CD14-positive monocyte (primary cell): ENCODE results near the gene HCN3. TPM values are rescaled to one million over a fixed set of nuclear protein-coding genes. Genes with fewer than 3 reads are reported as not detected.
"Not testable (repeated sequence)": the region's sequence is repeated elsewhere in the genome, so short reads cannot be mapped to it uniquely, and the experiment has no call there.

Experiments
- DNase-seq, 3 donors: peaks; one replicate each; pipeline ENCODE4 v3.0.0-alpha.2; 2011 to 2022
- H2AFZ ChIP-seq: 2 replicates; pipeline ENCODE4 v1.6.0; 2012; ENCODE audit warnings: mild to moderate bottlenecking, low read depth, low read length, inconsistent platforms; ENCODE audit not compliant: insufficient read depth, poor library complexity, severe bottlenecking
- H3K27ac ChIP-seq, 2 donors: 1 replicate in 1 of 2; 2 replicates in 1 of 2; pipeline ENCODE4 v1.5.1; 2012 to 2013; ENCODE audit warnings: low read length in 2 of 2, control low read depth in 1 of 2, inconsistent platforms in 1 of 2, low read depth in 1 of 2, mild to moderate bottlenecking in 1 of 2
- H3K27me3 ChIP-seq, 2 donors: one replicate each; pipeline versions ENCODE4 v1.6.0 to v1.6.1; 2011 to 2013; ENCODE audit warnings: low read length in 2 of 2; ENCODE audit not compliant: control insufficient read depth in 2 of 2, insufficient read depth in 2 of 2
- H3K36me3 ChIP-seq, 2 donors: replicated peaks in 1 of 2; 1 replicate in 1 of 2; 2 replicates in 1 of 2; pipeline versions ENCODE4 v1.5.1 to v1.6.1; 2012 to 2013; ENCODE audit warnings: low read length in 2 of 2, control low read depth in 1 of 2, inconsistent platforms in 1 of 2, mild to moderate bottlenecking in 1 of 2; ENCODE audit not compliant: insufficient read depth in 2 of 2, control insufficient read depth in 1 of 2
- H3K4me1 ChIP-seq, 2 donors: 1 replicate in 1 of 2; 2 replicates in 1 of 2; pipeline versions ENCODE4 v1.5.1 to v1.6.1; 2012 to 2013; ENCODE audit warnings: low read length in 2 of 2, control low read depth in 1 of 2, inconsistent platforms in 1 of 2, mild to moderate bottlenecking in 1 of 2, moderate library complexity in 1 of 2; ENCODE audit not compliant: insufficient read depth in 2 of 2, control insufficient read depth in 1 of 2
- H3K4me2 ChIP-seq: replicated peaks from 2 replicates; pipeline ENCODE3; 2012; ENCODE audit warnings: low read length, moderate library complexity, mild to moderate bottlenecking; ENCODE audit not compliant: poor library complexity, severe bottlenecking; ENCODE audit errors: extremely low read depth
- H3K4me3 ChIP-seq, 3 experiments: fragments of 200-600 bp in 1 of 3; sonication (generic) in 1 of 3; replicated peaks in 1 of 3; 1 replicate in 2 of 3; 2 replicates in 1 of 3; pipeline ENCODE4 v1.5.1; 2011 to 2013; ENCODE audit warnings: low read length in 3 of 3, mild to moderate bottlenecking in 3 of 3, control low read depth in 2 of 3, low read depth in 2 of 3, inconsistent platforms in 1 of 3, moderate library complexity in 1 of 3
- H3K79me2 ChIP-seq: 2 replicates; pipeline ENCODE4 v1.6.0; 2012; ENCODE audit warnings: mild to moderate bottlenecking, control low read depth, inconsistent platforms, low read length, moderate library complexity; ENCODE audit not compliant: insufficient read depth
- H3K9ac ChIP-seq: 2 replicates; pipeline ENCODE4 v1.6.0; 2017; ENCODE audit warnings: low read length, mild to moderate bottlenecking; ENCODE audit not compliant: insufficient read depth, poor library complexity, severe bottlenecking
- H3K9me3 ChIP-seq, 2 donors: replicated peaks in 1 of 2; 1 replicate in 1 of 2; 2 replicates in 1 of 2; pipeline versions ENCODE4 v1.5.1 to v1.6.1; 2012 to 2013; ENCODE audit warnings: low read length in 2 of 2, control low read depth in 1 of 2; ENCODE audit not compliant: control insufficient read depth in 1 of 2, insufficient read depth in 1 of 2
- H4K20me1 ChIP-seq: 2 replicates; pipeline ENCODE4 v1.6.0; 2012; ENCODE audit warnings: mild to moderate bottlenecking, low read length, control low read depth, moderate library complexity; ENCODE audit not compliant: insufficient read depth
- H3K27ac Mint-ChIP-seq, 7 donors: one replicate each; pipeline ENCODE4 v1.8.0; 2020; ENCODE audit warnings: mild to moderate bottlenecking in 7 of 7, mixed read lengths in 7 of 7, moderate library complexity in 6 of 7, inconsistent platforms in 2 of 7
- H3K27me3 Mint-ChIP-seq, 3 donors: one replicate each; pipeline ENCODE4 v1.8.0; 2021 to 2022; ENCODE audit warnings: low read depth in 3 of 3, mild to moderate bottlenecking in 3 of 3, mixed read lengths in 3 of 3, moderate library complexity in 3 of 3, inconsistent platforms in 1 of 3
- H3K36me3 Mint-ChIP-seq, 2 donors: one replicate each; pipeline ENCODE4 v1.8.0; 2020; ENCODE audit warnings: mixed read lengths in 2 of 2, inconsistent platforms in 1 of 2, mild to moderate bottlenecking in 1 of 2
- H3K4me1 Mint-ChIP-seq: one replicate; pipeline ENCODE4 v1.8.0; 2020; ENCODE audit warnings: mild to moderate bottlenecking, mixed read lengths
- H3K4me3 Mint-ChIP-seq, 2 donors: one replicate each; pipeline ENCODE4 v1.8.0; 2020; ENCODE audit warnings: mild to moderate bottlenecking in 2 of 2, mixed read lengths in 2 of 2, moderate library complexity in 1 of 2
- H3K9me3 Mint-ChIP-seq, 7 donors: one replicate each; pipeline ENCODE4 v1.8.0; 2020 to 2022; ENCODE audit warnings: mixed read lengths in 7 of 7, mild to moderate bottlenecking in 6 of 7, moderate library complexity in 6 of 7, inconsistent platforms in 2 of 7
- WGBS: methylation state at CpG from one replicate; pipeline ENCODE4 v1.1.5; 2013; ENCODE audit warnings: missing lambda C conversion rate; ENCODE audit not compliant: insufficient coverage; 5-methylcytosine and 5-hydroxymethylcytosine counted together
- intact Hi-C, 2 donors: fragments of 100-400 bp; cut with micrococcal nuclease; formaldehyde crosslinking; loops; one replicate each; pipeline versions ENCODE4 v1.15.0 to v1.15.1; 2023
- polyA plus RNA-seq, 3 donors: library from polyadenylated mRNA; depleted of rRNA in 1 of 3; unstranded in 2 of 3; stranded (reverse) in 1 of 3; fragments of 300-500 nt in 2 of 3; fragments of >200 nt in 1 of 3; fragmentation: Illumina TruSeq in 2 of 3; gene quantifications; 1 replicate in 2 of 3; 2 replicates in 1 of 3; pipeline ENCODE4 v1.2.3, GENCODE V29; 2012 to 2021
- TF ChIP-seq, protein P1 (sequence below): fragments of 200-600 bp; IDR thresholded peaks from one replicate; pipeline ENCODE4 v1.8.0; 2022; ENCODE audit warnings: antibody characterized with exemption, mild to moderate bottlenecking

HCN3 gene
- polyA plus RNA-seq, 3 donors = 0.15 to 2.3 TPM; not detected in 1

DNA sequence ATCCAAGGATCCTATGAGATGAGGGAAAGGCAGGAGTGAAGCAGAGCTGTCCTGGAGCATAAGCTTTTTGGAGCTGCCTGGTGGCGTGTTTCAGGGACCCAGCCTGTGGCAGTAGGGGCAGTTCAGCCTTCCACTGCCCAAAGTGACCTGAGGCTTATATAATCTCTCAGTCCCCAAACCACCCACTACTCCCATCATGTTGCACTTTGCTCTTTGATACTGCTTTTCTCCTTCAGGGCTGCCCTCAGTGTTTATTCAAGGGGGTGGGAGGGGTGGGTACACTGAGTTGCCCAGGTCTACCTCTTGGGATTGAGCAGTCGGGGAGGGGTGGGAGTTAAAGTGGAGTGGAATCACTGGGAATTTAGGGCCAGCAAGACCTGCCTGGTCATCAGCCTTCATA lies 9.3 kb downstream of the HCN3 start:
- Histone ChIP-seq H4K20me1 (no peaks in the 10 kb centered on the region), H3K4me3 (no peak overlapping the region), H3K36me3 (no peaks in the 10 kb centered on the region), H3K9me3 (no peaks in the 10 kb centered on the region), H3K27ac (no peak overlapping the region), H3K79me2 (no peaks in the 10 kb centered on the region), H3K27me3 (no peaks in the 10 kb centered on the region), H2AFZ (no peak overlapping the region), H3K4me2 (no peak overlapping the region), H3K4me1 (no peaks in the 10 kb centered on the region), H3K9ac (no peak overlapping the region)
- DNase-seq = no peak
- Mint-ChIP-seq H3K4me3 (no peak overlapping the region), H3K27me3 (peaks cover 2 to 9% (median 6%) of the 10 kb centered on the region in 3 donors), H3K36me3 (no peaks in the 10 kb centered on the region), H3K4me1 (peaks cover 2% of the 10 kb centered on the region), H3K9me3 (no peaks in the 10 kb centered on the region), H3K27ac (peak overlapping the region in 1 of 7 donors; percentile 46)
- 94% methylated on average over 2 of the region's 2 CpGs for WGBS
- TF ChIP-seq, protein P1, sequence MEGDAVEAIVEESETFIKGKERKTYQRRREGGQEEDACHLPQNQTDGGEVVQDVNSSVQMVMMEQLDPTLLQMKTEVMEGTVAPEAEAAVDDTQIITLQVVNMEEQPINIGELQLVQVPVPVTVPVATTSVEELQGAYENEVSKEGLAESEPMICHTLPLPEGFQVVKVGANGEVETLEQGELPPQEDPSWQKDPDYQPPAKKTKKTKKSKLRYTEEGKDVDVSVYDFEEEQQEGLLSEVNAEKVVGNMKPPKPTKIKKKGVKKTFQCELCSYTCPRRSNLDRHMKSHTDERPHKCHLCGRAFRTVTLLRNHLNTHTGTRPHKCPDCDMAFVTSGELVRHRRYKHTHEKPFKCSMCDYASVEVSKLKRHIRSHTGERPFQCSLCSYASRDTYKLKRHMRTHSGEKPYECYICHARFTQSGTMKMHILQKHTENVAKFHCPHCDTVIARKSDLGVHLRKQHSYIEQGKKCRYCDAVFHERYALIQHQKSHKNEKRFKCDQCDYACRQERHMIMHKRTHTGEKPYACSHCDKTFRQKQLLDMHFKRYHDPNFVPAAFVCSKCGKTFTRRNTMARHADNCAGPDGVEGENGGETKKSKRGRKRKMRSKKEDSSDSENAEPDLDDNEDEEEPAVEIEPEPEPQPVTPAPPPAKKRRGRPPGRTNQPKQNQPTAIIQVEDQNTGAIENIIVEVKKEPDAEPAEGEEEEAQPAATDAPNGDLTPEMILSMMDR = no peak
- intact Hi-C loops = no loop called here

DNA sequence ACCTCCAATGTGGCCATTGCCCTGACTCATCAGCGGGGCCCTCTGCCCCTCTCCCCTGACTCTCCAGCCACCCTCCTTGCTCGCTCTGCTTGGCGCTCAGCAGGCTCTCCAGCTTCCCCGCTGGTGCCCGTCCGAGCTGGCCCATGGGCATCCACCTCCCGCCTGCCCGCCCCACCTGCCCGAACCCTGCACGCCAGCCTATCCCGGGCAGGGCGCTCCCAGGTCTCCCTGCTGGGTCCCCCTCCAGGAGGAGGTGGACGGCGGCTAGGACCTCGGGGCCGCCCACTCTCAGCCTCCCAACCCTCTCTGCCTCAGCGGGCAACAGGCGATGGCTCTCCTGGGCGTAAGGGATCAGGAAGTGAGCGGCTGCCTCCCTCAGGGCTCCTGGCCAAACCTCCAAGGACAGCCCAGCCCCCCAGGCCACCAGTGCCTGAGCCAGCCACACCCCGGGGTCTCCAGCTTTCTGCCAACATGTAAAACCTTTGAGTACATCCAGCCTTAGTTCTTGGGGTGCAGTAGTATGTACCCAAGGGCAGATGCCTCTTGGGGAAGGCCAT lies 10.8 kb downstream of the HCN3 start:
- Histone ChIP-seq H3K79me2 (no peaks in the 10 kb centered on the region), H3K4me3 (no peak overlapping the region), H3K27me3 (peaks cover 0 to 5% of the 10 kb centered on the region in 2 donors), H3K9me3 (no peaks in the 10 kb centered on the region), H3K27ac (no peak overlapping the region), H4K20me1 (no peaks in the 10 kb centered on the region), H3K4me1 (no peaks in the 10 kb centered on the region), H3K36me3 (no peaks in the 10 kb centered on the region), H2AFZ (no peak overlapping the region), H3K4me2 (no peak overlapping the region), H3K9ac (no peak overlapping the region)
- H3K27me3 Mint-ChIP-seq = peaks cover 7 to 18% (median 15%) of the 10 kb centered on the region in 3 donors
- H3K9me3 Mint-ChIP-seq = no peaks in the 10 kb centered on the region
- 95% methylated on average over 18 of the region's 21 CpGs for WGBS
- no peak for DNase-seq
- intact Hi-C loops = no loop called here
- no peaks in the 10 kb centered on the region for H3K4me1 Mint-ChIP-seq
- TF ChIP-seq, protein P1 = no peak
- H3K4me3 Mint-ChIP-seq = peak overlapping the region in 1 of 2 donors; percentile 41
- no peaks in the 10 kb centered on the region for H3K36me3 Mint-ChIP-seq
- H3K27ac Mint-ChIP-seq = no peak overlapping the region

DNA sequence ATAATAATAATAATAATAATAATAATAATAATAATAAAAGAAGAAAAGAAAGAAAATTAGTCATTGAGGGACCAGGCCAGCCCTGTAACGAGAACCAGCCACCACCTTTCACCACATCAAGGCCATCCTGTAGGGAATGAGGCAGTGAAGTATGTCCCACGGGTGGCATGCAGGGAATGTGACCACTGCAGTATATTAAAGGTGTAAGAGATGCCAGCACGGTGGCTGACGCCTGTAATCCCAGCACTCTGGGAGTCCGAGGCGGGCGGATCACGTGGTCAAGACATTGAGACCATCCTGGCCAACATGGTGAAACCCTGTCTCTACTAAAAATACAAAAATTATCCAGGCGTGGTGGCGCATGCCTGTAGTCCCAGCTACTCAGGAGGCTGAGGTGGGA lies 13.7 kb downstream of the HCN3 start:
- H3K9me3 Mint-ChIP-seq, intact Hi-C loops, H3K36me3 ChIP-seq: not testable (repeated sequence)

More for the DNA sequence above, 13.7 kb downstream of the HCN3 start:
- H4K20me1 ChIP-seq, H3K27ac ChIP-seq, DNase-seq, H3K4me1 ChIP-seq, H2AFZ ChIP-seq, H3K4me2 ChIP-seq, H3K36me3 Mint-ChIP-seq, H3K27ac Mint-ChIP-seq, H3K9me3 ChIP-seq, H3K9ac ChIP-seq, H3K4me3 ChIP-seq, H3K79me2 ChIP-seq: not testable (repeated sequence)
- Mint-ChIP-seq H3K4me3 (peak overlapping the region in 1 of 2 donors; percentile 51), H3K4me1 (peaks cover 10% of the 10 kb centered on the region), H3K27me3 (peaks cover 33 to 47% (median 42%) of the 10 kb centered on the region in 3 donors)
- H3K27me3 ChIP-seq = peaks cover 13 to 35% of the 10 kb centered on the region in 2 donors
- 85% methylated on average over 2 of the region's 10 CpGs for WGBS
